GM18517 (cell line): ENCODE measurements around the gene SLC38A1.

Source experiments
- ATAC-seq: cut with Tn5 transposase; IDR thresholded peaks from one replicate; pipeline ENCODE4 v1.9.1; 2021; ENCODE audit warnings: mild to moderate bottlenecking, moderate library complexity; ENCODE audit not compliant: unreplicated experiment

Gene SLC38A1

GRCh38 chr12:46237371-46238045 lies 31.3 kb downstream of the SLC38A1 start:
- ATAC-seq: no peak

DNA sequence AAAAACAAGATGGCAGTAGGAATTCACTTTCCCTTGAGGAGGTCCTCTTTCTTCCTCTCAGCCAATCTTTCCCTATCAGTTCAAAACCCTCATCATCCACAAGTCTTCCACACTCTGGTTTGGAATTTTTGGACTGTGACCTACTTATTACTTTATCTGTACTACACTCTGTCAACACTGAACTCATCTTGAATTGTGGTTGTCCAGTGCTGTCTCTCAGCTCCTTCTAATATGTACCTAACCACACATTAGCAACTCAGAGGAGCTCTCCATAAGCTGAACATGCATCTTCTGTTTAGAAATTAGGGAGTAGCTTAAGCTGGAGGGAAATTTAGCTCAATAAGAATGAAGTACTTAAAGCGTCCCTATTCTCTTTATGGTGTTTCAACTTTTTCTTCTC lies 34.8 kb downstream of the SLC38A1 start:
- ATAC-seq: no peak

- no peak for ATAC-seq
Measured at GRCh38 chr12:46233423-46233822, 35.4 kb downstream of the SLC38A1 start.

DNA sequence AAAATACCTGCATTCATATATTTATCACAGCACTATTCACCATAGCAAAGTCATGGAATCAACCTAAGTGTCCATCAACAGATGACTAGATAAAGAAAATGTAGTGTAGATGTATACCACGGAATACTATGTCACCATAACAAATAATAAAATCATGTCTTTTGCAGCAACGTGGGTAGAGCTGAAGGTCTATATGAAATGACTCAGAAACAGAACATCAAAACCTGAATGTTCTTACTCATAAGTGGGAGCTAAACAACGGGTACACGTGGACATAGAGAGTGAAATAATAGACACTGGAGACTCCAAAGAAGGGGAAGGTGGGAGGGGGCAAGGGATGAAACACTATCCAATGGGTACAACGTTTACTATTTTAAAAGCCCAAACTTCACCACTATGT lies 37.9 kb downstream of the SLC38A1 start:
- no peak for ATAC-seq

DNA sequence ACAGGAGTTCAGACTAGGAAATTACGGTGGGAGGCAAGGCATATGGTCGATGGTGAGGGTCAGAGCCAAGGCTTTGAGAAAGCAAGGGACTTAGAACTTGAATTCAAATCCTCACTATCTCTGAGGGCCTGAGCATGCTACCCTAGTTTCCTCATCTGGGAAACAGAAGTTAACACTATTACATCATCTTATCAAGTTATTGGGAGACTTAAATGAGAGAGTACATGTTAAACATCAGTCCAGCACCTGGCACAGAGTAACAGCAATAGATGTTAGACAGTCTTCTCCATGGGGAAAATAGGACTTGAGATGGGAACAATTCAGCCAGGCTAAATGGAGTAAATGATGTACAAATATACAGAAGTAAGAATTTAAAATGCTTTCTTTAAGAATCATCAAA lies 38.5 kb downstream of the SLC38A1 start:
- no peak for ATAC-seq

DNA sequence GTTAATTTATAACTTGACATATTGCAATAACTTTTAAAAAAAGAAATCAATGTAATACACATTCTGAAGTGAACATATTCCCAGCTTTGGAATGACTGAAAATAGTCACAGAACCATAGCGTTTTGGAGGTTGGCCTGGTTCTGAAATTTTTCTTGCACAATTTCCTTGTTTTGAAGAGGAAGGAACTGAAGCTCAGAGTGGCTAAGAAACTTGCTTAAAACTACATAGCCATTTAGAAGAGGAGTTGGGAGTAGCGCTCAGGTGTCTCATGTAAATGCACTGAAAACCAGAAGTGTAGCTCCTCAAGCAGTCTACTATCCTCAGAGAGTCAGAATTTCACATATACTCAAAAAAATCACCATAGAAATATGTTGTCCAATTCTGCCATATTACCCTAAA lies 41.2 kb downstream of the SLC38A1 start:
- no peak for ATAC-seq

- no peak for ATAC-seq
Measured at GRCh38 chr12:46224386-46224785, 44.5 kb downstream of the SLC38A1 start.

DNA sequence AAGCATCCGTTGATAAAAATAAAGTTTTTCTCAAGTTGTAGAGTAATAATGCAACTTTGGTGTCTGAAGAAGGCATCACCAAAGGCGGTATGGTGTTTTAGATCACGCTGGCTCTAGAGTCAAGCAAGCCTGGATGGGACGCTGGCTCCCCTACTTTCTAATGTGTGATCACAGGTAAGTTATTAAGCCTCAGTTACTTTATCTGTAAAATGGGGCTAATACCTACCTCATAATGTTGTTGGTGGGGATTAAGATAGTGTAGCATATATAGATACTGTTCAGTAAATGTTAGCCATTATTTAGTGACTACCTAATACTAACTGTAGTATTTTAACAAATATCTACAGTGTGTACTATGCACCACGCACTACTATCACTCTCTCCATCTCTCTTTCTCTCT lies 45.8 kb downstream of the SLC38A1 start:
- ATAC-seq: no peak

DNA sequence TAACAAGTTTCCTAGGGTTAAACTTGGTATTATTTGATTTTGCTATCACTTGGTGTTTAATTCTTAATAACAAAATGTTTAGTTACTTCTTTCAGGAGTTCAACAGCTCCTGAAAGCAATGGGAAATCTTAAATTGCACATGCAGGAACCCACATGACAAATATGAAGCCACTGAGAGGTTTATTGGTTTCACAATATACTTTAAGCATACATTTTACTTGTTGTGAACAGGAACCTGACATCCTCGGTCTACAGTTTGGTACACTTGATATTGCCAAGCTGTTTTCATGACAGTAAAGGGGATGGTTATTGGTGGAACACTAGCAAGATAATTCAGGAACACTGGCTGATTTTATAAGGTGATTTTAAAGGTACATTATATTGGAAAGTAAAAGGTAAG lies 46.2 kb downstream of the SLC38A1 start:
- ATAC-seq: no peak

DNA sequence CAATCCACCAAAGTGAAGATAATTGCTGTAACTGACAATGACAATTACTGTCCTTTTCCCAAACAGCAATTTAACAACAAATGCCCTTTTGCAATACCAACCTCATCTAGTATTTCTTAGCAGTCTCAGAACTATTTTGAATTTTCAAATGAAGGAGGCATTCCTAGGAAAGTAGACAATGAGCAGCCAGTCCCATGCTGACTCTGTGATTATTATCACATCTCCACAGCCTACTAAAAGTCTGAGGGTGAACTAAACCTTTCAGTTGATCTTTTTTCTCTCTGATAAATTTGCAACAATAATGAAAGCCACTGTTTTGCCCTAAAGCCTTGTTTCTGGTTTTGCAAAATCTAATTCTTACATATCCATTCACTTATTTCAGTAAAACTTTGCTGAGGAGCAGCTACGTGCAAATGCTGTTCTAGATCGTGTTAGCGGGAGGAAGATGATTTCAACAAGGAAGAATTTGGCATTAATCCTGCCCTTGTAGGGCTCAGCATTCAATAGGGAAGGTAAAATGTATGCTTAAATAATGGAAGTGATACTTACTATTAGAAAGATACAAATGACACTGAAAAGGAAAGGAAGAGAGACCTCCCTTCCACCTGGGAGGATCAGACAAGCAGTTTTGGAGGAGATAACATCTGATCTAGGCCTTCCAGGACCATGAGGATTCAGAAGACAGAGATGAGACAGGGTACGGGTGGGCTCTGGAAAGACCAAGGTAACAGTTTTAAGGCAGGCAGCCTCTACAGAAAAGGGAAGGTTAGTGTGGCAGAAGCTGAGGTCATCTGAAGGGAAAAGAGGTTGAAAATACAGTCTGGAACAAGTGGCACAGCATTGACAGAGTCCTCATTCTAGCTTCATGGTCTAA lies 47.4 kb downstream of the SLC38A1 start:
- ATAC-seq: no peak

- ATAC-seq: no peak
Measured at GRCh38 chr12:46219877-46220655, 48.8 kb downstream of the SLC38A1 start.

DNA sequence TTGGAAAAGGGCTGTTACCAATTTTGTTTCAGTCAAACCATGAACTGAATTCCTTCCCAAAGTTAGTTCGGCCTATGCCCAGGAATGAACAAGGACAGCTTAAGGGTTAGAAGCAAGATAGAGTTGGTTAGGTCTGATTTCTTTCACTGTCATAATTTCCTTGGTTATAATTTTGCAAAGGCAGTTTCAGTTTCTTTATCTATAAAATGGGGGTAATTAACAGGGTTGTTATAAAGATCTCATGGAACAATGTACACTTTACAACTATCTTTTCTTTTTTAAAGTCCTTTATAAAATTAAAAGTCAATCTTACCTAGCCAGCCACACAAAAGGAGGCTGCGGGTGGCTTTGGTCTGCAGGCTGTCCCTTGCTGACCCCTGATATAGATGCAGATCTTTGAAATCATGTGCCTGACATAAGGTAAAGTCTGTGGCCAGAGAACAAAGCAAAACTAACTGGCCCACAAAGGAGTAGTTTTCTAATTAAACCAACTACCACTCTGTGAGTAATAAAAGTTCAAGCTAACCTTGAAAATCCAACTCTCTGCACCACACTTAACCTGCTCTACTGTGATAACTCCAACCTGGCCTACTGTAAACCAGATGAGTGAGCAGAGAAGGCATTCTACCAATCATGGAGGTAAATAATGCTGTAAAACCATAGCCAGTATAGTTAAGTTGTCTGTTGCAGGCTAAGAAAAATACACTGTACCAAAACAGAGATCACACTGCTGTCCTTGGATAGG lies 49.5 kb downstream of the SLC38A1 start:
- ATAC-seq: no peak

GRCh38 chr12:46218322-46219095 lies 50.3 kb downstream of the SLC38A1 start:
- no peak for ATAC-seq

- peak; percentile 66 for ATAC-seq
Measured at GRCh38 chr12:46217541-46218321, 51.1 kb downstream of the SLC38A1 start.

DNA sequence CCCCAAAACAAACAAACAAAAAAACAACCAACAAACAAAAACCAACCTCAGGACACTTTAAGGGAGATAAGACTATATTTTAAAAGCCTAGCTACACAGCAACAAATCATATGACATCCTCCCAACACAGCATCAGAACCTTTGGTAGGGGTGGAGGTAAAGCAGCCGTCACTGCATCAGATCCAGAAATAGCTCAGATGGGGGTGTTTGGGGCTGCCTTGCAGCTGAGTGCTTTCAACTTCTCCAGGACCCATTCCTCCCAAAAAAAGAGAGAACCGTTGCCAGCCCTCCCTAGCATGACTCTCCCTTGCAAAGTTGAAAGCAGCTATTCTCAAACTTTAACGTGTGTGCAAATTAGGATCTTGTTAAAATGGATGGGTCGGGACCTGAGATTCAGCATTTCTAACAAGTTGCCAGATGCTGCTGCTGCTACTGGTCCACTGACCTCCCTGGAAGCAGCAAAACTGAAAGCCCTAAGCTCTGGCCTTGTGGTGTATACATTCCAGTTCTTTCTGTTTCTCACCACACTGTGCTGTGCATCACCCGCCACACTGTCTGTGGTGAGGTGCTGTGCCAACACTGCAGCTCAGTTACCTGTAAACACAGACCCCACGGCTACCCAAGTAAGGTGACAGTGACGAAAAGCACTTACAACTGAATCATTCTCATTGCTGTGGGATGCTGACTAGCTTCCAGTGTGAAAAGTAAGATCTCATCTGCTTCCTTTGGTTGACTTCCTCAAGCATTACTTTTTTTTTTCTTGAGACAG lies 54.0 kb downstream of the SLC38A1 start:
- ATAC-seq: peak; percentile 53

GRCh38 chr12:46212108-46212982 lies 56.5 kb downstream of the SLC38A1 start:
- ATAC-seq: no peak

DNA sequence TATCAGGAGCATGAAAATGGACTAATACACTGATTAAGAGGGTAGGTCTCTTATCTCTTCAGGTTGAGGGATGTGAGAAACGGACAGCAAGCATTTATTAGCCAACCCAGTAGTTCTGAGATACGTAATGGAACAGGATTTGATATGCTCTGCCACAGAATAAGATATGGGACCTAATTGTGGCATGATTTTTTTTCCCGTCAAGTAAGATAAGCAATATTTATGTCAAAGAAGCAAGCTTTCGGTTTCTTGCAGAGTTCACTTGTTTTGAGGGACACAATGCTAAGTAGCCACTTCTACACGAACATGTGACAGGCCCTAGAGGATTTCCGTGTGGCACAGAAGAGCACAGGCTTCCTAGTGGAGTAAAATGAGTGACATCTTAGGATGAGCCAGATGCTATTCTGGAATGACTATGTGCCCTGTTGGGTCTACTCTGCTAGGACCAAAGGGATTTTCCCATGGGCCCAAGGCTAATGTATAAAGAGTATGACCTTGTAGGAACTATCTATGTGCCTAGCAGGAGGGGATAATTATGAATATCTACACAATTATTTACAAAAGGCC lies 57.9 kb downstream of the SLC38A1 start:
- ATAC-seq: no peak
